Left lung (tissue), 10 donors: ENCODE measurements around the gene CIDEA. TPM values are rescaled to one million over a fixed set of nuclear protein-coding genes. Genes with fewer than 3 reads are reported as not detected.

Experiments used
- ATAC-seq: fragments of 200-7000 bp; cut with Tn5 transposase; one replicate; pipeline ENCODE4 v1.9.1; 2020; ENCODE audit warnings: moderate library complexity
- DNase-seq, 4 donors: peaks; one replicate each; pipeline ENCODE4 v3.0.0-alpha.2; 2013 to 2020
- H3K27ac ChIP-seq, 2 donors: fragments of 200-600 bp; sonication (generic) in 1 of 2; one replicate each; pipeline versions ENCODE4 v1.5.0 to v1.8.0; 2020 to 2021
- H3K27me3 ChIP-seq, 2 donors: fragments of 200-600 bp; sonication (generic) in 1 of 2; one replicate each; pipeline versions ENCODE4 v1.5.0 to v1.8.0; 2020 to 2021
- H3K36me3 ChIP-seq, 2 donors: fragments of 200-600 bp; sonication (generic) in 1 of 2; one replicate each; pipeline versions ENCODE4 v1.5.0 to v1.8.0; 2020 to 2021
- H3K4me1 ChIP-seq, 2 donors: fragments of 200-600 bp; one replicate each; pipeline ENCODE4 v1.8.0; 2021
- H3K4me3 ChIP-seq, 2 donors: fragments of 200-600 bp; sonication (generic) in 1 of 2; one replicate each; pipeline versions ENCODE4 v1.5.0 to v1.8.0; 2020 to 2021; ENCODE audit warnings: mild to moderate bottlenecking in 1 of 2
- H3K9me3 ChIP-seq, 2 donors: fragments of 200-600 bp; sonication (generic) in 1 of 2; one replicate each; pipeline versions ENCODE4 v1.5.0 to v1.8.0; 2020 to 2021
- CTCF ChIP-seq, 2 donors: fragments of 200-600 bp; sonication (generic) in 1 of 2; IDR thresholded peaks; one replicate each; pipeline versions ENCODE4 v1.5.0 to v1.8.0; 2021; ENCODE audit warnings: antibody characterized with exemption in 2 of 2
- intact Hi-C, 2 donors: fragments of 100-400 bp; cut with DNase I; formaldehyde crosslinking; loops; one replicate each; pipeline versions ENCODE4 v1.11.2 to v1.14.2; 2022
- polyA plus RNA-seq, 6 donors: library from polyadenylated mRNA; unstranded; fragments of 120-200 nt; gene quantifications; one replicate each; pipeline ENCODE4 v1.2.1, GENCODE V29; 2013; ENCODE audit not compliant: insufficient read length in 6 of 6
- total RNA-seq, 2 donors: library from RNA; stranded (reverse); fragmentation: NEBNext Ultra II Directional; extraction: Animal tissue kit (Norgen Biotek cat#: 25700); gene quantifications; one replicate each; pipeline ENCODE4 v1.2.1, GENCODE V29; 2021
- donor health status: DM: no; HTN: yes; CAD: no.
- donor health status: DM: no; HTN: no; CAD: no.

Gene CIDEA
- total and polyA plus RNA-seq, 8 donors = 0.77 to 2.2 (median 1.8) TPM; not detected in 2

- DNase-seq = peak in 1 of 4 donors; percentile 72
- ATAC-seq = peak; percentile 42
- Histone ChIP-seq H3K27ac (no peak overlapping the region), H3K36me3 (no peaks in the 10 kb centered on the region), H3K4me1 (peaks cover 3 to 23% of the 10 kb centered on the region in 2 donors), H3K27me3 (peaks cover 0 to 45% of the 10 kb centered on the region in 2 donors), H3K9me3 (no peaks in the 10 kb centered on the region), H3K4me3 (no peak overlapping the region)
- intact Hi-C loops = no loop called here
- TF ChIP-seq CTCF (IDR thresholded peaks at IDR 0.05) = no peak
Measured at GRCh38 chr18:12304351-12305210, 50.4 kb downstream of the CIDEA start.

- DNase-seq (no peak), ATAC-seq (no peak)
- intact Hi-C loops = no loop called here
- Histone ChIP-seq H3K27ac (no peak overlapping the region), H3K9me3 (no peaks in the 10 kb centered on the region), H3K27me3 (peaks cover 0 to 49% of the 10 kb centered on the region in 2 donors), H3K36me3 (peaks cover 0 to 5% of the 10 kb centered on the region in 2 donors), H3K4me1 (peaks cover 8 to 29% of the 10 kb centered on the region in 2 donors), H3K4me3 (no peak overlapping the region)
- no peak for TF ChIP-seq CTCF (IDR thresholded peaks at IDR 0.05)
Measured at GRCh38 chr18:12305211-12305610, 51.0 kb downstream of the CIDEA start.

GRCh38 chr18:12305930-12306629 is 51.9 kb downstream of the CIDEA start:
- intact Hi-C loops = no loop called here
- Histone ChIP-seq H3K4me1 (peaks cover 8 to 38% of the 10 kb centered on the region in 2 donors), H3K9me3 (no peaks in the 10 kb centered on the region), H3K27me3 (peaks cover 0 to 49% of the 10 kb centered on the region in 2 donors), H3K4me3 (no peak overlapping the region), H3K27ac (no peak overlapping the region), H3K36me3 (peaks cover 0 to 14% of the 10 kb centered on the region in 2 donors)
- DNase-seq (no peak), ATAC-seq (no peak)
- no peak for TF ChIP-seq CTCF (IDR thresholded peaks at IDR 0.05)

- DNase-seq = peak in 3 of 4 donors; percentile 52 to 59 (median 59)
- peak; percentile 26 for ATAC-seq
- Histone ChIP-seq H3K36me3 (peaks cover 0 to 24% of the 10 kb centered on the region in 2 donors), H3K27ac (peak overlapping the region; percentile 95 to 96), H3K9me3 (peaks cover 0 to 7% of the 10 kb centered on the region in 2 donors), H3K4me3 (peak overlapping the region; percentile 64), H3K4me1 (peaks cover 8 to 38% of the 10 kb centered on the region in 2 donors), H3K27me3 (peaks cover 0 to 49% of the 10 kb centered on the region in 2 donors)
- intact Hi-C loops = no loop called here
- no peak for TF ChIP-seq CTCF (IDR thresholded peaks at IDR 0.05)
Measured at GRCh38 chr18:12306752-12307700, 52.9 kb downstream of the CIDEA start.
